HCT116 (cell line): Measurements from ENCODE around the gene HOXD9. TPM values are rescaled to one million over a fixed set of nuclear protein-coding genes. Genes with fewer than 3 reads are reported as not detected.

ENCODE experiments used
- ATAC-seq: fragments of 200-7000 bp; cut with Tn5 transposase; 2 replicates; pipeline ENCODE4 v1.9.1; 2020; ENCODE audit warnings: mild to moderate bottlenecking, moderate library complexity
- BruUV-seq: library from RNA; stranded (reverse); fragments of 400-500 nt; replicated peaks from 2 replicates; lab custom pipeline; 2021; lab: Mats Ljungman, UMichigan
- CTCF ChIA-PET: fragments of 300-600 bp; sonication (Branson Sonifier 250); formaldehyde crosslinking; loops from one replicate; lab custom pipeline; 2021; ENCODE audit warnings: antibody characterized with exemption; lab: Charles Lee
- POLR2A ChIA-PET: fragments of 300-600, 350-600 bp; sonication (Branson Sonifier 250); formaldehyde crosslinking; loops from one replicate; lab custom pipeline; 2021; ENCODE audit warnings: antibody characterized with exemption; lab: Charles Lee
- RAD21 ChIA-PET, 2 experiments: fragments of 300-600 bp; sonication (Branson Sonifier 250); formaldehyde crosslinking; loops; one replicate each; lab custom pipeline; 2023; ENCODE audit warnings: low total read pairs in 2 of 2; ENCODE audit not compliant: uncharacterized antibody in 2 of 2, unreplicated experiment in 2 of 2, low non-redundant PET in 1 of 2; lab: Charles Lee
- DNase-seq: peaks from one replicate; pipeline ENCODE4 v3.0.0-alpha.2; 2010; ENCODE audit warnings: low read depth, low spot score
- H2AFZ ChIP-seq: fragments of 200-600 bp; shearing (Covaris generic), sonication (generic); 2 replicates; pipeline ENCODE4 v1.6.1; 2017; ENCODE audit warnings: low read depth, mixed run types, mixed read lengths, antibody characterized with exemption, low read length; ENCODE audit not compliant: poor library complexity, severe bottlenecking
- H3K27ac ChIP-seq: 2 replicates; pipeline ENCODE4 v1.5.1; 2012; ENCODE audit warnings: low read depth, low read length
- H3K27me3 ChIP-seq: fragments of 200-600 bp; sonication (generic); 2 replicates; pipeline ENCODE4 v1.6.1; 2016; ENCODE audit warnings: mixed run types, low read length, mixed read lengths; ENCODE audit not compliant: insufficient read depth
- H3K36me3 ChIP-seq, 2 experiments: fragments of 200-500 bp in 1 of 2; fragments of 200-600 bp in 1 of 2; sonication (Bioruptor generic) in 1 of 2; sonication (generic) in 1 of 2; 2 replicates each; pipeline versions ENCODE4 v1.5.1 to v1.6.1; 2014 to 2016; ENCODE audit warnings: low read length in 2 of 2, inconsistent platforms in 1 of 2, mixed read lengths in 1 of 2, mixed run types in 1 of 2; ENCODE audit not compliant: insufficient read depth in 2 of 2, control insufficient read depth in 1 of 2
- H3K4me1 ChIP-seq, 2 experiments: fragments of 200-600 bp in 1 of 2; sonication (generic) in 1 of 2; 2 replicates each; pipeline versions ENCODE4 v1.5.1 to v1.6.1; 2012 to 2017; ENCODE audit warnings: low read length in 2 of 2, inconsistent platforms in 1 of 2, mild to moderate bottlenecking in 1 of 2, mixed read lengths in 1 of 2, mixed run types in 1 of 2, moderate library complexity in 1 of 2; ENCODE audit not compliant: insufficient read depth in 2 of 2, control insufficient read depth in 1 of 2
- H3K4me2 ChIP-seq: fragments of 200-600 bp; sonication (generic); 2 replicates; pipeline ENCODE4 v1.6.1; 2017; ENCODE audit warnings: mixed run types, low read length, mixed read lengths
- H3K4me3 ChIP-seq, 2 experiments: fragments of 200-600 bp in 1 of 2; sonication (generic) in 1 of 2; replicated peaks in 1 of 2; 2 replicates each; pipeline ENCODE4 v1.5.1; 2011 to 2016; ENCODE audit warnings: low read length in 2 of 2, control low read depth in 1 of 2, low read depth in 1 of 2, mild to moderate bottlenecking in 1 of 2, mixed read lengths in 1 of 2, mixed run types in 1 of 2
- H3K79me2 ChIP-seq: fragments of 200-600 bp; sonication (generic); 2 replicates; pipeline ENCODE4 v1.6.1; 2017; ENCODE audit warnings: mild to moderate bottlenecking, mixed run types, low read length, moderate library complexity, mixed read lengths; ENCODE audit not compliant: insufficient read depth
- H3K9ac ChIP-seq: fragments of 200-600 bp; sonication (generic); 2 replicates; pipeline ENCODE4 v1.6.1; 2016; ENCODE audit warnings: low read length, mixed read lengths
- H3K9me2 ChIP-seq: fragments of 200-600 bp; sonication (generic), shearing (Covaris generic); 2 replicates; pipeline ENCODE4 v1.6.1; 2017; ENCODE audit warnings: mixed run types, mild to moderate bottlenecking, moderate library complexity; ENCODE audit not compliant: insufficient read depth
- H3K9me3 ChIP-seq, 2 experiments: fragments of 200-500 bp in 1 of 2; fragments of 200-600 bp in 1 of 2; sonication (Bioruptor generic) in 1 of 2; sonication (generic) in 1 of 2; 2 replicates each; pipeline ENCODE4 v1.6.1; 2014 to 2017; ENCODE audit warnings: low read length in 2 of 2, mixed read lengths in 2 of 2, inconsistent platforms in 1 of 2, low read depth in 1 of 2, mild to moderate bottlenecking in 1 of 2, mixed run types in 1 of 2, moderate library complexity in 1 of 2; ENCODE audit not compliant: control insufficient read depth in 1 of 2, insufficient read depth in 1 of 2
- H4K20me1 ChIP-seq: fragments of 200-600 bp; sonication (generic), shearing (Covaris generic); 2 replicates; pipeline ENCODE4 v1.6.1; 2017; ENCODE audit warnings: mixed run types, mild to moderate bottlenecking, moderate library complexity; ENCODE audit not compliant: insufficient read depth
- CBX3 ChIP-seq: IDR thresholded peaks from 2 replicates; pipeline ENCODE4 v1.6.1; 2012; ENCODE audit warnings: low read depth
- EGR1 ChIP-seq: IDR thresholded peaks from 2 replicates; pipeline ENCODE4 v1.6.1; 2012; ENCODE audit warnings: low read depth
- ELF1 ChIP-seq: IDR thresholded peaks from 2 replicates; pipeline ENCODE4 v1.6.1; 2012; ENCODE audit warnings: low read depth, borderline replicate concordance
- EZH2 ChIP-seq: fragments of 200-600 bp; sonication (generic); IDR thresholded peaks from 2 replicates; pipeline ENCODE4 v1.6.1; 2017; ENCODE audit warnings: antibody characterized with exemption, mixed run types
- EZH2phosphoT487 ChIP-seq: fragments of 200-600 bp; IDR thresholded peaks from 2 replicates; pipeline ENCODE4 v1.6.1; 2018; ENCODE audit warnings: antibody characterized with exemption, borderline replicate concordance
- FOSL1 ChIP-seq: IDR thresholded peaks from 2 replicates; pipeline ENCODE4 v1.6.1; 2012; ENCODE audit warnings: low read depth
- JUND ChIP-seq: IDR thresholded peaks from 2 replicates; pipeline ENCODE4 v1.6.1; 2012
- MAX ChIP-seq: IDR thresholded peaks from 2 replicates; pipeline ENCODE4 v1.6.1; 2012
- SIN3A ChIP-seq: IDR thresholded peaks from 2 replicates; pipeline ENCODE4 v1.6.1; 2012; ENCODE audit warnings: low read depth
- SRF ChIP-seq: IDR thresholded peaks from 2 replicates; pipeline ENCODE4 v1.6.1; 2012; ENCODE audit warnings: low read depth
- TCF7L2 ChIP-seq: IDR thresholded peaks from 2 replicates; pipeline ENCODE4 v1.7.0; 2011; ENCODE audit warnings: borderline replicate concordance, inconsistent platforms; ENCODE audit not compliant: insufficient read depth, insufficient read length; ENCODE audit errors: extremely low read depth
- YY1 ChIP-seq: IDR thresholded peaks from 2 replicates; pipeline ENCODE4 v1.6.1; 2011; ENCODE audit warnings: low read length, low read depth, moderate library complexity, mild to moderate bottlenecking; ENCODE audit not compliant: insufficient replicate concordance; ENCODE audit errors: extremely low read depth
- ZFX ChIP-seq: fragments of 450-650 bp; IDR thresholded peaks from 2 replicates; pipeline ENCODE4 v1.6.1; 2017
- intact Hi-C: fragments of 100-400 bp; cut with micrococcal nuclease; formaldehyde crosslinking; loops from 2 replicates; pipeline ENCODE4 v1.10.0; 2022
- total RNA-seq: library from RNA; stranded (reverse); gene quantifications from one replicate; pipeline ENCODE4 v1.2.1, GENCODE V29; 2021; ENCODE audit not compliant: unreplicated experiment
- TF ChIP-seq, protein P1 (sequence below): IDR thresholded peaks from 2 replicates; pipeline ENCODE4 v1.6.1; 2012; ENCODE audit warnings: low read depth
- TF ChIP-seq, protein P2 (sequence below): IDR thresholded peaks from 2 replicates; pipeline ENCODE4 v1.6.1; 2011; ENCODE audit warnings: mild to moderate bottlenecking, low read length, moderate library complexity; ENCODE audit not compliant: insufficient replicate concordance; ENCODE audit errors: extremely low read depth
- TF ChIP-seq, protein P3 (sequence below): IDR thresholded peaks from 2 replicates; pipeline ENCODE4 v1.6.1; 2012

The HOXD9 gene
- total RNA-seq, 1 experiment from 2014 or later, result not detected

- ChIA-PET POLR2A (no interaction called here), CTCF (no interaction called here)
- H3K36me3 ChIP-seq, result no peaks in the 10 kb centered on the region
- H3K4me3 ChIP-seq, result no peak overlapping the region
- DNase-seq, result no peak
- no peak overlapping the region for H2AFZ ChIP-seq
- no peak overlapping the region for H3K9ac ChIP-seq
- no peaks in the 10 kb centered on the region for H3K9me2 ChIP-seq
- TF ChIP-seq ZFX, result no peak
- no peak for TF ChIP-seq ELF1
- no peak for TF ChIP-seq FOSL1
- no peak for TF ChIP-seq JUND
- TF ChIP-seq CBX3, result no peak
- no peak for TF ChIP-seq YY1
- TF ChIP-seq, protein P1, sequence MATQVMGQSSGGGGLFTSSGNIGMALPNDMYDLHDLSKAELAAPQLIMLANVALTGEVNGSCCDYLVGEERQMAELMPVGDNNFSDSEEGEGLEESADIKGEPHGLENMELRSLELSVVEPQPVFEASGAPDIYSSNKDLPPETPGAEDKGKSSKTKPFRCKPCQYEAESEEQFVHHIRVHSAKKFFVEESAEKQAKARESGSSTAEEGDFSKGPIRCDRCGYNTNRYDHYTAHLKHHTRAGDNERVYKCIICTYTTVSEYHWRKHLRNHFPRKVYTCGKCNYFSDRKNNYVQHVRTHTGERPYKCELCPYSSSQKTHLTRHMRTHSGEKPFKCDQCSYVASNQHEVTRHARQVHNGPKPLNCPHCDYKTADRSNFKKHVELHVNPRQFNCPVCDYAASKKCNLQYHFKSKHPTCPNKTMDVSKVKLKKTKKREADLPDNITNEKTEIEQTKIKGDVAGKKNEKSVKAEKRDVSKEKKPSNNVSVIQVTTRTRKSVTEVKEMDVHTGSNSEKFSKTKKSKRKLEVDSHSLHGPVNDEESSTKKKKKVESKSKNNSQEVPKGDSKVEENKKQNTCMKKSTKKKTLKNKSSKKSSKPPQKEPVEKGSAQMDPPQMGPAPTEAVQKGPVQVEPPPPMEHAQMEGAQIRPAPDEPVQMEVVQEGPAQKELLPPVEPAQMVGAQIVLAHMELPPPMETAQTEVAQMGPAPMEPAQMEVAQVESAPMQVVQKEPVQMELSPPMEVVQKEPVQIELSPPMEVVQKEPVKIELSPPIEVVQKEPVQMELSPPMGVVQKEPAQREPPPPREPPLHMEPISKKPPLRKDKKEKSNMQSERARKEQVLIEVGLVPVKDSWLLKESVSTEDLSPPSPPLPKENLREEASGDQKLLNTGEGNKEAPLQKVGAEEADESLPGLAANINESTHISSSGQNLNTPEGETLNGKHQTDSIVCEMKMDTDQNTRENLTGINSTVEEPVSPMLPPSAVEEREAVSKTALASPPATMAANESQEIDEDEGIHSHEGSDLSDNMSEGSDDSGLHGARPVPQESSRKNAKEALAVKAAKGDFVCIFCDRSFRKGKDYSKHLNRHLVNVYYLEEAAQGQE, result no peak
- no peak for TF ChIP-seq EZH2
- TF ChIP-seq EGR1, result no peak
- TF ChIP-seq, protein P2, sequence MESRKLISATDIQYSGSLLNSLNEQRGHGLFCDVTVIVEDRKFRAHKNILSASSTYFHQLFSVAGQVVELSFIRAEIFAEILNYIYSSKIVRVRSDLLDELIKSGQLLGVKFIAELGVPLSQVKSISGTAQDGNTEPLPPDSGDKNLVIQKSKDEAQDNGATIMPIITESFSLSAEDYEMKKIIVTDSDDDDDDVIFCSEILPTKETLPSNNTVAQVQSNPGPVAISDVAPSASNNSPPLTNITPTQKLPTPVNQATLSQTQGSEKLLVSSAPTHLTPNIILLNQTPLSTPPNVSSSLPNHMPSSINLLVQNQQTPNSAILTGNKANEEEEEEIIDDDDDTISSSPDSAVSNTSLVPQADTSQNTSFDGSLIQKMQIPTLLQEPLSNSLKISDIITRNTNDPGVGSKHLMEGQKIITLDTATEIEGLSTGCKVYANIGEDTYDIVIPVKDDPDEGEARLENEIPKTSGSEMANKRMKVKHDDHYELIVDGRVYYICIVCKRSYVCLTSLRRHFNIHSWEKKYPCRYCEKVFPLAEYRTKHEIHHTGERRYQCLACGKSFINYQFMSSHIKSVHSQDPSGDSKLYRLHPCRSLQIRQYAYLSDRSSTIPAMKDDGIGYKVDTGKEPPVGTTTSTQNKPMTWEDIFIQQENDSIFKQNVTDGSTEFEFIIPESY, result no peak
- TF ChIP-seq TCF7L2, result no peak
- no peak for TF ChIP-seq EZH2phosphoT487
- TF ChIP-seq MAX, result no peak
- no peak for TF ChIP-seq SIN3A
- no peak for TF ChIP-seq SRF
- TF ChIP-seq, protein P3, sequence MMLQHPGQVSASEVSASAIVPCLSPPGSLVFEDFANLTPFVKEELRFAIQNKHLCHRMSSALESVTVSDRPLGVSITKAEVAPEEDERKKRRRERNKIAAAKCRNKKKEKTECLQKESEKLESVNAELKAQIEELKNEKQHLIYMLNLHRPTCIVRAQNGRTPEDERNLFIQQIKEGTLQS, result no peak
- TF ChIP-seq, all 23 proteins: peak for 0
- ATAC-seq, result no peak
- RAD21 ChIA-PET, result no interaction called here
- Histone ChIP-seq H3K27me3 (no peaks in the 10 kb centered on the region), H3K79me2 (no peaks in the 10 kb centered on the region), H4K20me1 (no peaks in the 10 kb centered on the region), H3K4me1 (no peaks in the 10 kb centered on the region), H3K4me2 (no peak overlapping the region), H3K27ac (no peak overlapping the region), H3K9me3 (no peaks in the 10 kb centered on the region)
- BruUV-seq, result no TSS peak
- intact Hi-C loops, result no loop called here
Measured at GRCh38 chr2:176160986-176161824, 38.7 kb downstream of the HOXD9 start.
